Measurements from ENCODE around the gene CNKSR1. TPM values are rescaled to one million over a fixed set of nuclear protein-coding genes. Genes with fewer than 3 reads are reported as not detected.
"Not testable (repeated sequence)": the region's sequence is repeated elsewhere in the genome, so short reads cannot be mapped to it uniquely, and the experiment has no call there.

Gene CNKSR1
- total and polyA plus RNA-seq, 4 experiments from 2014 or later: 0.28 to 4.5 (median 2.3) TPM

DNA sequence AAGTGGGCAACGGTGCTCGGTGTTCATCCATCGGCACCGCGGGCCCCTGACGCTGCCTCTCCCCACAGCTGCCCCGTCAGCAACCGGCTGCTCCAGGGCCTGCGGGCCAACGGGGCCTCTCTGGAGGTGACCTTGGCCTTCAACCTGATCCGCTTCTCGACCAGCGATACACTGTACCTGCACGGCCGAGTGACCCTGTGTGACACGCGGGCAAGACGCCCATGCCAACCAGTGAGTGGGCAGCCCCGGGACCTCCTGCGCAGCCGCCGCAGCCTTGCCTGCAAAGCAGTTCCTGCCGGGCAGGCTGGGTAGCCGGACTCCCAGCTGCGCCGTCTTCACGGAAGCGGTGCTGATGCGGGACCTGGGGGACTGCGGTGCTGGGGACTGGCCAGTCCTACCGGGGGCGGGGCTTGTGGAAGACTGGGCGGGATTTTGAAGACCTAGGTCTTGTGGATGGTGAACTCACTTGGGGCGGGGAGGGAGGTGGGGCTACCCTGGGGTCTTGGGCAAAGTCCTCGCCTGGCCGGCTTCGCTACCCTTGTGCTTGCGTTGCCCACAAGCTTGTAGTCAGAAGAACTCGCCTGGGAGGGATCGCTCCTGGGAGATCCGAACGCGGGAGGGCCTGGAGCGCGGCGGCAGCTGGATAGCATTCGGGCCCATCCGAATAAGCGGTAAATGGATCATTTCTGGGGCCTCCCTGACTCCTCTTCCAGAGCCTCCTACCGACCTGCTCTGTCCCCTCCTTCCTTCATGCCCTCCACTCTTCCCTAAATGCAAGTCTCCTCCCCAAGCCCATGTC lies 47.9 kb downstream of the CNKSR1 start:
- peaks cover 6% of the 10 kb centered on the region for H3K4me1 ChIP-seq (ENCODE audit: insufficient read depth, low read length)
- H3K9me3 ChIP-seq (ENCODE audit: control insufficient read depth in 1 of 2, low read length in 2 of 2): no peaks in the 10 kb centered on the region
- intact Hi-C loops (cut with micrococcal nuclease): no loop called here
- peaks cover 15 to 21% of the 10 kb centered on the region in 2 donors for H3K27me3 Mint-ChIP-seq
- H3K36me3 ChIP-seq (ENCODE audit: insufficient read depth, low read length): no peaks in the 10 kb centered on the region
- peak; percentile 14 to 53 (median 16) for DNase-seq
- ChIA-PET POLR2A (ENCODE audit: partially characterized antibody) (interaction anchor here (0.7 to 1.0 kb wide), 2 partner anchors 28 to 53 kb away, joined by 3 read pairs; no protein-coding TSS in a partner anchor), CTCF (ENCODE audit: partially characterized antibody) (interaction anchor here (0.8 kb wide), 1 partner anchor 9 kb away, joined by 3 read pairs; the partner anchor contains the start of gene CEP85)
- no peak overlapping the region for H3K27ac ChIP-seq (ENCODE audit: low read depth, low read length)
- no peaks in the 10 kb centered on the region for H3K27me3 ChIP-seq (ENCODE audit: insufficient read depth, low read length)
- H3K4me1 Mint-ChIP-seq: peaks cover 5 to 8% (median 6%) of the 10 kb centered on the region in 4 donors
- peak overlapping the region in 1 of 2 donors; percentile 27 for H3K4me3 ChIP-seq (ENCODE audit: low read length in 2 of 2)
- H3K27ac Mint-ChIP-seq: peak overlapping the region in 3 of 7 donors; percentile 18 to 82 (median 78)
- no peaks in the 10 kb centered on the region for H3K36me3 Mint-ChIP-seq
- no peaks in the 10 kb centered on the region for H3K9me3 Mint-ChIP-seq
- H3K4me3 Mint-ChIP-seq: peak overlapping the region; percentile 5 to 85 (median 65)

DNA sequence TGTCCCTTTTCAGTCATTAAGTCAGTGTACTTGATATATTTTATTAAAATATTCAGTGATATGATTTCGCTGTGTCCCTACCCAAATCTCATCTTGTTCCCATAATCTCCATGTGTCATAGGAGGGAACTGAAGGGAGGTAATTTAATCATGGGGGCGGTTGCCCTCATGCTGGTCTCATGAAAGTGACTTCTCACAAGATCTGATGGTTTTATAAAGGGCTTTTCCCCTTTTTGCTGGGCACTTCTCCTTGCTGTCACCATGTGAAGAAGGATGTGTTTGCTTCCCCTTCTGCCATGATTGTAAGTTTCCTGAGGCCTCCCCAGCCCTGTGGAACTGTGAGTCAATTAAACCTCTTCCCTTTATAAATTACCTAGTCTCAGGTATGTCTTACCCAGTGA lies 53.4 kb downstream of the CNKSR1 start:
- Mint-ChIP-seq H3K4me1 (peaks cover 10 to 24% (median 16%) of the 10 kb centered on the region in 4 donors), H3K27me3 (peaks cover 11 to 14% of the 10 kb centered on the region in 2 donors)
- peaks cover 15% of the 10 kb centered on the region for H3K4me1 ChIP-seq (ENCODE audit: insufficient read depth, low read length)
- H3K27ac Mint-ChIP-seq; H3K9me3 ChIP-seq (ENCODE audit: control insufficient read depth in 1 of 2, low read length in 2 of 2); DNase-seq; H3K4me3 Mint-ChIP-seq; POLR2A ChIA-PET (ENCODE audit: partially characterized antibody); H3K27ac ChIP-seq (ENCODE audit: low read depth, low read length); H3K36me3 ChIP-seq (ENCODE audit: insufficient read depth, low read length); H3K9me3 Mint-ChIP-seq; H3K36me3 Mint-ChIP-seq; H3K4me3 ChIP-seq (ENCODE audit: low read length in 2 of 2); H3K27me3 ChIP-seq (ENCODE audit: insufficient read depth, low read length): not testable (repeated sequence)
- CTCF ChIA-PET (ENCODE audit: partially characterized antibody): interaction anchor here (9.3 kb wide), 1 partner anchor 61 kb away, joined by 167 read pairs; the partner anchor contains the start of genes C1orf232, ZNF593 and ZNF593OS
- intact Hi-C loops (cut with micrococcal nuclease): loop anchor here (5.0 kb wide), 1 partner anchor 193 kb away; no protein-coding TSS in a partner anchor

DNA sequence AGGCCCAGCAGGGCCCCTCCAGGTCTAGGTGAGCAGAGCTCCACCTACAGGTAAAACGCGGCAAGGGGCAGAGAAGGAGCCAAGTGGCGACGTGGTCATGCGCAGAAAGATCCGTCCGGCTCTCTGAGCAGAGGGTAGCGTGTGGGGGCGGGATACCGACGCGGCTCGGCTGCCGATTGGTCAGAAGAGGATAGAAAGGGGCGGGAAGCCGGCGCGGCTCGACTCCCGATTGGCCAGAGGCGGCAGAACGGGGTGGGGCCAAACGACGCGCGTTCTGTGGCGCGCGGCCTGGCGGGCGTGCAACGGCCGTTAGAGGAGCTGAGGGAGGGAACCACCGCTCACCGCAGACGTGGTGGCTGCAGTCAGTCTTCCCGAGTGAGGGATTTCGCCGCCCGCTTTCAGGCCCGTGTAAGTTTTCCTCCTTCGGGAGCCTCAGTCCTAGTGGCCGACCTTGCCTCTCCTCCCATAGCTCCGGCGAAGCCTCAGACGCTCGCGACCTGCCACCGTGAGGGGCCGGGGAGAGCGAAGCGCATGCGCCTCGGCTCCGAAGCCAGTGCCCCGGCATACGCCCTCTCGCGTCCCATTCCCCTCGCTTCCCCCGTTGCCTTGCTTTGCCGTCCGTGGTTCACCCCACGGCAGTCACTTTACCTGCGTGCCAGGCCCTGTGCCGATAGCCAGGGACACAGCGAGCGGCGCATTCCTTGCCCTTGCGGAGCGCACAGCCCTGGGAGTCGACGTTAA lies 56.8 kb downstream of the CNKSR1 start, which contains the start of gene CEP85:
Gene CEP85 (plus strand): TSS at position 298 of the 741 bp plus-strand sequence. CDS start 5,584 bp downstream, outside the sequence.
- POLR2A ChIA-PET (ENCODE audit: partially characterized antibody): interaction anchor here (0.7 to 4.4 kb wide), 32 partner anchors 11 to 666 kb away, joined by 3 to 44 read pairs (median 6); partner anchors contain the start of genes C1orf232, CD52, DHDDS and GPATCH3
- peaks cover 18 to 43% (median 33%) of the 10 kb centered on the region in 4 donors for H3K4me1 Mint-ChIP-seq
- Histone ChIP-seq H3K27ac (ENCODE audit: low read depth, low read length) (peak within 1 kb of the TSS; percentile 77), H3K4me3 (ENCODE audit: low read length in 2 of 2) (peak within 1 kb of the TSS; percentile 90 to 97), H3K27me3 (ENCODE audit: insufficient read depth, low read length) (no peaks in the 10 kb centered on the region), H3K4me1 (ENCODE audit: insufficient read depth, low read length) (peaks cover 26% of the 10 kb centered on the region), H3K36me3 (ENCODE audit: insufficient read depth, low read length) (no peaks in the 10 kb centered on the region), H3K9me3 (ENCODE audit: control insufficient read depth in 1 of 2, low read length in 2 of 2) (no peaks in the 10 kb centered on the region)
- peaks cover 0 to 1% of the 10 kb centered on the region in 2 donors for H3K27me3 Mint-ChIP-seq
- H3K36me3 Mint-ChIP-seq: peaks cover 0 to 7% of the 10 kb centered on the region in 2 donors
- intact Hi-C loops (cut with micrococcal nuclease): loop anchor here (1.0 to 5.0 kb wide), 9 partner anchors 31 to 239 kb away; partner anchors contain the start of genes CATSPER4, PDIK1L and ZNF593
- H3K9me3 Mint-ChIP-seq: peaks cover 0 to 3% (median 0%) of the 10 kb centered on the region in 8 donors
- H3K4me3 Mint-ChIP-seq: peak within 1 kb of the TSS; percentile 92 to 100 (median 98)
- peak within 1 kb of the TSS; percentile 84 to 100 (median 97) for H3K27ac Mint-ChIP-seq
- CTCF ChIA-PET (ENCODE audit: partially characterized antibody): interaction anchor here (0.7 to 9.3 kb wide), 54 partner anchors 9 to 807 kb away, joined by 3 to 167 read pairs (median 5); partner anchors contain the start of genes C1orf232, CATSPER4, CD52 and DHDDS
- DNase-seq: peak; percentile 98 to 99 (median 98)

DNA sequence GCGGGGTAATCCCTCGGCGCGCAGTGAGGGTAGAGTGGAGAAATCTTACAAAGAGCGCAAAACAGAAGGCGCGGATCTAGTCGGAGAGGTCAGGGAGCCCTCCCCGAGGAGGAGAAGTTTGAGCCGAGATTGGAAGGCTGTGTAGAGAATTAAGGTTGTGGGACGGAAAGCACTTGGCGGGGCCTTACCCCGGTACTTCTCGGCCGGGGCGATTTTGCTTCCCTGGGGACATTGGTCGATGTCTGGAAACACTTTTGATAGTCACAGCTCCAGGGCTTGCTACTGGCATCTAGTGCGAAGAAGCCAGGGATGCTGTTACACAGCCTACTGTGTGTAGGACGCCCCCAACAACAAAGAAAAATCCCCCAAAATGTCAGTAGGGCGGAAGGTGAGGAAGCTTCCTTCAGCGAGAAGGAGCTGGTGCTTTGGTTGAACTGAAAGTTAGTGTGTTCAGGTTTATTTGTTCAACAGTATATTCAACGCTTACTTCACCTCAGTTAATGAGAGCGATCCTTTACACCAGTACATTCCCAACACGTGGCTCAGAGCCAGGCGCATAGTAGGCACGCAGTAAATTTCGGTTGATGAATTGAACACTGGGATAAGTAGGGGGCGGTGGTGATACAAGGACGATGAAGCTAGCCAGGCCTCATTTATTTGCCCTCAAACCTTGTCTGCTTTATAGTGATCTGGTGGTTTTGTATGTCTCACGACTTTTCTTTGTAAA lies 57.5 kb downstream of the CNKSR1 start:
- H3K4me3 ChIP-seq (ENCODE audit: low read length in 2 of 2): peak overlapping the region; percentile 90 to 97
- Mint-ChIP-seq H3K27ac (peak overlapping the region; percentile 84 to 100 (median 97)), H3K4me1 (peaks cover 18 to 43% (median 33%) of the 10 kb centered on the region in 4 donors), H3K4me3 (peak overlapping the region; percentile 92 to 100 (median 98)), H3K9me3 (peaks cover 0 to 3% (median 0%) of the 10 kb centered on the region in 8 donors), H3K36me3 (peaks cover 0 to 10% of the 10 kb centered on the region in 2 donors), H3K27me3 (peaks cover 0 to 1% of the 10 kb centered on the region in 2 donors)
- POLR2A ChIA-PET (ENCODE audit: partially characterized antibody): interaction anchor here (0.6 to 4.4 kb wide), 31 partner anchors 10 to 265 kb away, joined by 3 to 44 read pairs (median 6); partner anchors contain the start of genes C1orf232, CD52, DHDDS and HMGN2
- no peaks in the 10 kb centered on the region for H3K9me3 ChIP-seq (ENCODE audit: control insufficient read depth in 1 of 2, low read length in 2 of 2)
- peaks cover 26% of the 10 kb centered on the region for H3K4me1 ChIP-seq (ENCODE audit: insufficient read depth, low read length)
- CTCF ChIA-PET (ENCODE audit: partially characterized antibody): interaction anchor here (0.6 to 9.3 kb wide), 51 partner anchors 9 to 808 kb away, joined by 3 to 167 read pairs (median 6); partner anchors contain the start of genes C1orf232, CATSPER4, CD52 and DHDDS
- no peaks in the 10 kb centered on the region for H3K27me3 ChIP-seq (ENCODE audit: insufficient read depth, low read length)
- peak overlapping the region; percentile 77 for H3K27ac ChIP-seq (ENCODE audit: low read depth, low read length)
- H3K36me3 ChIP-seq (ENCODE audit: insufficient read depth, low read length): no peaks in the 10 kb centered on the region
- intact Hi-C loops (cut with micrococcal nuclease): loop anchor here (1.0 to 5.0 kb wide), 9 partner anchors 32 to 238 kb away; partner anchors contain the start of genes CATSPER4, PDIK1L and ZNF593
- DNase-seq: peak in 3 of 5 donors; percentile 18 to 26 (median 22)

DNA sequence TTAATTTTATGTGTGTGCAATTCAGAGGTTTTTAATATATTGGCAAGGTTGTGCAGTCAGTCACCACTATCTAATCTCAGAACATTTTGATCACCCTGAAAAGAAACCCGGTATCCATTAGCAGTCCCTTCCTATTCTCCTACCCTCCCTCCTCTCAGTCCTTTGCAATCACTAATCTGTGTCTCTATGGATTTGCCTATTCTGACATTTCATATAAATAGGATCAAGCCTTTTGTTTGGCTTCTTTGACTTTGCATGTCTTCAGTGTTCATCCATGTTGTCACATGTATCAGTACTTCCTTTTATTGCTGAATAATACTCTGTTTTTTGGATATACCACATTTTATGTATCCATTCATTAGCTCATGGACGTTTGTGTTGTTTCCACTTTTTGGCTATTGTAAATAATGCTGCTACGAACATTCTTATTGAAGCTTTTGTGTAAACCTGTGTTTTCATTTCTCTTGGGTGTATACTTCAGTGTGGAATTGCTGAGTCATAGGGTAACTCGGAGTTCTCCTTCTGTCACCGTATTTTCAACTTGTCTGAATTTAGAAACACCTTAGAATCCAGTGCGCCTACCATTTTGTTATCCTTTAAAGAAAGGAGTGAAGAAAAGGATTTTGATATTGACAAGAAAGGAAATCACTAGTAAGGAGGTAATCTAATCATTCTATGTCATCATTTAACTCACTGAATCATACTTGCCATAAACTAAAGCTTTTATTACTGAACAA lies 60.1 kb downstream of the CNKSR1 start:
- ChIA-PET CTCF (ENCODE audit: partially characterized antibody) (interaction anchor here (1.6 to 9.3 kb wide), 4 partner anchors 10 to 121 kb away, joined by 3 to 167 read pairs (median 4); partner anchors contain the start of genes C1orf232, ZNF593 and ZNF593OS), POLR2A (ENCODE audit: partially characterized antibody) (no interaction called here)
- Histone ChIP-seq H3K9me3 (ENCODE audit: control insufficient read depth in 1 of 2, low read length in 2 of 2) (no peaks in the 10 kb centered on the region), H3K27me3 (ENCODE audit: insufficient read depth, low read length) (no peaks in the 10 kb centered on the region), H3K4me3 (ENCODE audit: low read length in 2 of 2) (no peak overlapping the region), H3K27ac (ENCODE audit: low read depth, low read length) (no peak overlapping the region), H3K4me1 (ENCODE audit: insufficient read depth, low read length) (peaks cover 26% of the 10 kb centered on the region), H3K36me3 (ENCODE audit: insufficient read depth, low read length) (peaks cover 5% of the 10 kb centered on the region)
- H3K9me3 Mint-ChIP-seq: peaks cover 0 to 3% (median 0%) of the 10 kb centered on the region in 8 donors
- H3K4me1 Mint-ChIP-seq: peaks cover 20 to 43% (median 35%) of the 10 kb centered on the region in 4 donors
- intact Hi-C loops (cut with micrococcal nuclease): no loop called here
- H3K4me3 Mint-ChIP-seq: peak overlapping the region in 2 of 8 donors; percentile 24 to 26
- peak overlapping the region in 3 of 7 donors; percentile 4 to 64 (median 42) for H3K27ac Mint-ChIP-seq
- DNase-seq: no peak
- H3K27me3 Mint-ChIP-seq: no peaks in the 10 kb centered on the region
- H3K36me3 Mint-ChIP-seq: peaks cover 0 to 18% of the 10 kb centered on the region in 2 donors

Data from CD4-positive, alpha-beta memory T cell (primary cell).